HG03558 (cell line): ENCODE results near the gene GPR156.
"Not testable (repeated sequence)": the region's sequence is repeated elsewhere in the genome, so short reads cannot be mapped to it uniquely, and the experiment has no call there.

ENCODE experiments used
- ATAC-seq: cut with Tn5 transposase; IDR thresholded peaks from one replicate; pipeline ENCODE4 v1.9.1; 2021; ENCODE audit warnings: moderate number of reproducible peaks; ENCODE audit not compliant: unreplicated experiment; ENCODE audit errors: extremely low read depth

GPR156 gene

GRCh38 chr3:120168611-120169010, 116.4 kb downstream of the GPR156 start:
- ATAC-seq, result no peak

- no peak for ATAC-seq
Measured at GRCh38 chr3:120168038-120168437, 117.0 kb downstream of the GPR156 start.

GRCh38 chr3:120167488-120167887, 117.5 kb downstream of the GPR156 start:
- ATAC-seq, result no peak

- no peak for ATAC-seq
Measured at GRCh38 chr3:120163816-120164215, 121.2 kb downstream of the GPR156 start.

- no peak for ATAC-seq
Measured at GRCh38 chr3:120163026-120163425, 122.0 kb downstream of the GPR156 start.

GRCh38 chr3:120162400-120162799, 122.6 kb downstream of the GPR156 start:
- ATAC-seq, result no peak

- no peak for ATAC-seq
Measured at GRCh38 chr3:120161902-120162301, 123.1 kb downstream of the GPR156 start.

- ATAC-seq, result no peak
Measured at GRCh38 chr3:120160050-120160449, 125.0 kb downstream of the GPR156 start.

- no peak for ATAC-seq
Measured at GRCh38 chr3:120157681-120158080, 127.3 kb downstream of the GPR156 start.

GRCh38 chr3:120157113-120157512, 127.9 kb downstream of the GPR156 start:
- no peak for ATAC-seq

- no peak for ATAC-seq
Measured at GRCh38 chr3:120156699-120157098, 128.3 kb downstream of the GPR156 start.

- not testable (repeated sequence) for ATAC-seq
Measured at GRCh38 chr3:120155694-120156093, 129.3 kb downstream of the GPR156 start.

- no peak for ATAC-seq
Measured at GRCh38 chr3:120155108-120155507, 129.9 kb downstream of the GPR156 start.

- ATAC-seq, result no peak
Measured at GRCh38 chr3:120153294-120153693, 131.7 kb downstream of the GPR156 start.

GRCh38 chr3:120151791-120152190, 133.2 kb downstream of the GPR156 start:
- ATAC-seq, result no peak

GRCh38 chr3:120148187-120148949, 136.7 kb downstream of the GPR156 start:
- no peak for ATAC-seq

- ATAC-seq, result no peak
Measured at GRCh38 chr3:120147072-120147871, 137.8 kb downstream of the GPR156 start.

- no peak for ATAC-seq
Measured at GRCh38 chr3:120145542-120146285, 139.3 kb downstream of the GPR156 start.

- ATAC-seq, result no peak
Measured at GRCh38 chr3:120144267-120144666, 140.8 kb downstream of the GPR156 start.

- ATAC-seq, result no peak
Measured at GRCh38 chr3:120143676-120144075, 141.3 kb downstream of the GPR156 start.

- ATAC-seq, result no peak
Measured at GRCh38 chr3:120142236-120142635, 142.8 kb downstream of the GPR156 start.
